Hepatocyte (in vitro differentiated cells): ENCODE results near the gene BACH2.

Experiments
- CTCF ChIP-seq: fragments of 200-600 bp; sonication (generic); IDR thresholded peaks from 2 replicates; pipeline ENCODE4 v1.5.1; 2016; ENCODE audit warnings: antibody characterized with exemption, mild to moderate bottlenecking; ENCODE audit not compliant: poor library complexity
- EZH2 ChIP-seq: fragments of 200-600 bp; sonication (generic); IDR thresholded peaks from 2 replicates; pipeline ENCODE4 v1.6.1; 2016; ENCODE audit warnings: antibody characterized with exemption, mild to moderate bottlenecking, borderline replicate concordance

- TF ChIP-seq CTCF (no peak), EZH2 (no peak)
Measured at GRCh38 chr6:90062667-90063066, 234.0 kb downstream of the BACH2 start.
